GM12875 (cell line): ENCODE measurements around the gene CXorf58.
A peak's percentile ranks its signal among the peaks of the same experiment; 100 is the strongest.
"Not testable (repeated sequence)": the region's sequence is repeated elsewhere in the genome, so short reads cannot be mapped to it uniquely, and the experiment has no call there.

Experiments
- H3K4me3 ChIP-seq: one replicate; pipeline ENCODE4 v1.5.1; 2011; ENCODE audit warnings: low read depth, low read length, control low read depth
- TF ChIP-seq, protein P1 (sequence below): IDR thresholded peaks from 2 replicates; pipeline ENCODE4 v1.5.1; 2011; ENCODE audit warnings: low read depth, mild to moderate bottlenecking, control low read depth, inconsistent platforms, low read length, moderate library complexity, borderline replicate concordance; ENCODE audit not compliant: insufficient read depth

Gene CXorf58

DNA sequence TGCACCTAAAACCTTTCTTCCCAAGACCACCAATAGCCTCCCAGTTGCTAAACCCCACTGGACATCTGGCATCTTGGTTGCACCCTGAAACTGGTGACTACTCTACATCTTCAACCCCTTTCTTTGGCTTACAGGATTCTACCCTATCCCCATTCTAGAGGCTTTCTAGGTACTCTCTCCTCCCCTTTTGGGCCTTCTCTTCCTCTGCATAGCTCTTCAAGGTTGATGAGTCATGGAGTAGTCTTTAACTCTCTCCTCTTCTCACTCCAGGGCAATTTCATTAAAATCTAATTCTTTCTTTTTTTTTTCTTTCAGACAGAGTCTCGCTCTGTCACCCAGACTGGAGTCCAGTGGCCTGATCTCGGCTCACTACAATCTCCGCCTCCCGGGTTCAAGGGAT, 16.9 kb upstream of the CXorf58 start:
- TF ChIP-seq, protein P1, sequence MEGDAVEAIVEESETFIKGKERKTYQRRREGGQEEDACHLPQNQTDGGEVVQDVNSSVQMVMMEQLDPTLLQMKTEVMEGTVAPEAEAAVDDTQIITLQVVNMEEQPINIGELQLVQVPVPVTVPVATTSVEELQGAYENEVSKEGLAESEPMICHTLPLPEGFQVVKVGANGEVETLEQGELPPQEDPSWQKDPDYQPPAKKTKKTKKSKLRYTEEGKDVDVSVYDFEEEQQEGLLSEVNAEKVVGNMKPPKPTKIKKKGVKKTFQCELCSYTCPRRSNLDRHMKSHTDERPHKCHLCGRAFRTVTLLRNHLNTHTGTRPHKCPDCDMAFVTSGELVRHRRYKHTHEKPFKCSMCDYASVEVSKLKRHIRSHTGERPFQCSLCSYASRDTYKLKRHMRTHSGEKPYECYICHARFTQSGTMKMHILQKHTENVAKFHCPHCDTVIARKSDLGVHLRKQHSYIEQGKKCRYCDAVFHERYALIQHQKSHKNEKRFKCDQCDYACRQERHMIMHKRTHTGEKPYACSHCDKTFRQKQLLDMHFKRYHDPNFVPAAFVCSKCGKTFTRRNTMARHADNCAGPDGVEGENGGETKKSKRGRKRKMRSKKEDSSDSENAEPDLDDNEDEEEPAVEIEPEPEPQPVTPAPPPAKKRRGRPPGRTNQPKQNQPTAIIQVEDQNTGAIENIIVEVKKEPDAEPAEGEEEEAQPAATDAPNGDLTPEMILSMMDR, result no peak
- H3K4me3 ChIP-seq, result no peak overlapping the region

DNA sequence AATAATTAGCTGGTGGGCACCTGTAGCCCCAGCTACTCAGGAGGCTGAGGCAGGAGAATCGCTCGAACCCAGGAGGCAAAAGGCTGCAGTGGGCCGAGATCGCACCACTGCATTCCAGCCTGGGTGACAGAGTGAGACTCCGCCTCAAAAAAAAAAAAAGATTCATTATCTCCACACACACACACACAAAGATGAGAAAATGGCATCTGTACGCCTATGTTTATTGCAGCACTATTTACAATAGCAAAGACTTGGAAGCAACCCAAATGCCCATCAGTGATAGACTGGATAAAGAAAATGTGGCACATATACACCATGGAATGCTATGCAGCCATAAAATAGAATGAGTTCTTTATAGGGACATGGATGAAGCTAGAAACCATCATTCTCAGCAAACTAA, 12.8 kb upstream of the CXorf58 start:
- H3K4me3 ChIP-seq, result not testable (repeated sequence)

DNA sequence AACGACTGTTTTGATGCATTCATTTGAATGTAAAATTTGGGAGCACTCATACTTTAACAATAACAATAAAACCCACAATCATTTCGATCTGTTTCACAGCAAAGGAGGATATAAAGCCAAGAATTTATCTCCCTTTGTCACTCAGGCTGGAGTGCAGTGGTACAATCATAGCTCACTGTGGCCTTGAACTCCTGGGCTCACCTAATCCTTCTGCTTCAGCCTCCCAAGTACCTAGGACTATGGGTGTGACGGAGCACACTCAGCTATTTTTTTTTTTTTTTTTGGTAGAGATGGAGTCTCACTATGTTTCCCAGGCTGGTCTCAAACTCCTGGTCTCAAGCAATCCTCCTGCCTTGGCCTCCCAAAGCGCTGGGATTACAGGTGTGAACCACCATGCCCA, 11.3 kb upstream of the CXorf58 start:
- H3K4me3 ChIP-seq, result not testable (repeated sequence)

- H3K4me3 ChIP-seq, result no peak overlapping the region
- TF ChIP-seq, protein P1, result no peak
Observed at GRCh38 chrX:23896981-23897380, 10.8 kb upstream of the CXorf58 start.

DNA sequence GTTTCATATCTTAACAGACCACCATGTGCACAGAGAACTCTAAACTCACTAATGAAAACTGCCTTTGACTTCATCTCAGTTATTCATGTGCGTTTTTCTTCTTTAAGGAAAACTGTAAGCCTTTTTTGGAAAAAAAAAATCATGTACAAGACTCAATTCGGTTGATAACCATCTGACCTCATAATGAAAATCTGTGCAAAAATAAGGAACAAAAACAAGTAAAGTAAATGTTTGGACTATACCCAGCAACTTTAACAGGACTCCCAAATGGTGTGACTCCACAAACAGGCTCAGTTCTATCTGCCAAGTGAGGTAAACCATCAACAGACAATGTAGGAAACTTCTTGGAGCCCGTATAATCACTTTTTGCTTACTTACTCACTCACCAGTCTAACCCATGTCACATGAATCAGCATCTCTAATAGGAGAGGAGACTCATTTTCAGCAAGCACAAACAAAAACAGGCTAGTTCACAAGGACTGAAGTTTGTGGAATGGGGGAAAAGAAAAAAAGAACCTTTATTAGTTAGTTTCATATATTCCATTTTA, 9.3 kb upstream of the CXorf58 start:
- TF ChIP-seq, protein P1, result no peak
- H3K4me3 ChIP-seq, result no peak overlapping the region

DNA sequence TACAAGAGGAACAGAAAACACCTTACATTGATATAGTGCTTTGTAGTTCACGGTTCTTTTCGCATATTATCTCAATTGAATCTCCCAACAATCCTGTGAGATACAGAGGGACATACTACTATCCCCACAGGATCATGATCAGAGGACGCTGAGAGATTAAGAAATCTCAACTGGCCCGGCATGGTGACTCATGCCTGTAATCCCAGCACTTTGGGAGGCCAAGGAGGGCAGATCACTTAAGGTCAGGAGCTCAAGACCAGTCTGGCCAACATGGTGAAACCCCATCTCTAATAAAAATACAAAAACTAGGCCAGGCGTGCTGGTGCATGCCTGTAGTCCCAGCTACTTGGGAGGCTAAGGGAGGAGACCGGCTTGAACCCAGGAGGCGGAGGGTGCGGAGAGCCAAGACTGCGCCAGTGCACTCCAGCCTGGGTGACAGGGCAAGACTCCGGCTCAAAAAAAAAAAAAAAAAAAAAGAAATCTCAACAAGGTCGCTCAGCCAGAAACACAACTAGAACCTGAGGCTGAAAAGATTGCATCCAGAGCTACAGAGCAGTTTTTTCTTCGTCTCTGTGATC, 7.5 kb upstream of the CXorf58 start:
- TF ChIP-seq, protein P1, result no peak
- H3K4me3 ChIP-seq, result no peak overlapping the region

GRCh38 chrX:23901060-23901459, 6.7 kb upstream of the CXorf58 start:
- TF ChIP-seq, protein P1, result no peak
- H3K4me3 ChIP-seq, result no peak overlapping the region

DNA sequence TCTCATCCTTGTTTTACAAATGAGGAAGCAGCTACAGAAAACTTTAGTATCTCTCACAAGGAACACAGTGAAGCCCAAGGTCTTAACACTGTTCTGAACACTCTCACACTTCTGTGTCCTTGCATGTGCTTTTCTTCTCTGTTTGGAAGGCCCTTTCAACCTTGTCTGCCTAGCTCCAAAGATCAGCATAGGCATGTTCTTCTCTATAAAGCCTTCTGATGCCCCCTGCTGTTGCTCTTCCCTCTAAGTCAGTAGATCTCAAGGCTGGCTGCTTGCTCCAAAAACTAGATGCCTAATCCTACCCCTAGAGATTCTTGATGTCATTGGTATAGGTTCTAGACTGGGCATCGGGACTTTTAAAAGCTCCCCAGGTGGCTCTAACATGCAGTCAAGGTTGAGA, 6.0 kb upstream of the CXorf58 start:
- no peak overlapping the region for H3K4me3 ChIP-seq
- TF ChIP-seq, protein P1, result peak; percentile 49
